Gastrocnemius medialis (tissue), 4 donors: ENCODE results near the gene SLC37A1.

Experiments used
- POLR2A ChIP-seq, 2 donors: fragments of 450-650 bp; IDR thresholded peaks; one replicate each; pipeline ENCODE4 v1.6.1; 2017; ENCODE audit warnings: antibody characterized with exemption in 2 of 2, mild to moderate bottlenecking in 2 of 2, moderate library complexity in 2 of 2
- TF ChIP-seq, protein P1 (sequence below), 5 experiments: fragments of 450-650 bp in 3 of 5; fragments of 200-600 bp in 2 of 5; sonication (generic) in 2 of 5; IDR thresholded peaks in 4 of 5; conservative IDR thresholded peaks in 1 of 5; 1 replicate in 4 of 5; 2 replicates in 1 of 5; pipeline ENCODE4 v1.5.1; 2016 to 2019; ENCODE audit warnings: antibody characterized with exemption in 5 of 5, mild to moderate bottlenecking in 3 of 5, moderate library complexity in 3 of 5

DNA sequence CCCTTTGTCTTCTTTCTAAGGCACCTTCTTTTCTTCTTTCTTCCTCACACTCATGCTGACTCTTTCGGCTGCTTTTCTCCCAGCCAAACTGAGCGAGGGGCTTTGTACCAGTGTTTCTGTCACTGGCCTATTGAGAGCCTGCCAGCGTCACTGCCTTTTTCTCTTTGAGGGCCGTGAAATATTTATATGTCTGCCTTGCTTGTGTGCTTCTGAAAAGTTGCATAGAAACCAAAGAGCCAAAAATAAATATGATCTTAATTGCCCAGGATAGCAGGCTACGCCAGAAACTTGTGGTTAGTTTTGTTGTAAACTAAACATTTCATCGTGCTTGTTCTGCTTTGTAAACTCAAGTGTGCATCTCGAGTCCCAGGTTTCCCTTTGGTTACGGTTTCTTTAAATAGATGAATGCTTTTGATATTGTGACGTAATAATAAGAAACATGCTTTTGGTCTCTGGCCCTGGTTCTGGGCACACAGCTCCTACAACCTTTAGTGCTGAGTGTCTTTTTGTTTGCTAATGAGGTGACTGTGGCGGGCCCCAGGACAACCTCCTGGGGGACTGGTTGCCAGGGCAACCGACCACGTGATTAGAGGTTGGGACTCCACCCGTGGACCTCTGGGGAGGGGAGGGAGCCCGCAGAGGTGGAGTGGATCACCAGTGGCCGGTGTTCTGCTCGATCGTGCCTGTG lies 10.8 kb downstream of the SLC37A1 start:
- TF ChIP-seq, protein P1, sequence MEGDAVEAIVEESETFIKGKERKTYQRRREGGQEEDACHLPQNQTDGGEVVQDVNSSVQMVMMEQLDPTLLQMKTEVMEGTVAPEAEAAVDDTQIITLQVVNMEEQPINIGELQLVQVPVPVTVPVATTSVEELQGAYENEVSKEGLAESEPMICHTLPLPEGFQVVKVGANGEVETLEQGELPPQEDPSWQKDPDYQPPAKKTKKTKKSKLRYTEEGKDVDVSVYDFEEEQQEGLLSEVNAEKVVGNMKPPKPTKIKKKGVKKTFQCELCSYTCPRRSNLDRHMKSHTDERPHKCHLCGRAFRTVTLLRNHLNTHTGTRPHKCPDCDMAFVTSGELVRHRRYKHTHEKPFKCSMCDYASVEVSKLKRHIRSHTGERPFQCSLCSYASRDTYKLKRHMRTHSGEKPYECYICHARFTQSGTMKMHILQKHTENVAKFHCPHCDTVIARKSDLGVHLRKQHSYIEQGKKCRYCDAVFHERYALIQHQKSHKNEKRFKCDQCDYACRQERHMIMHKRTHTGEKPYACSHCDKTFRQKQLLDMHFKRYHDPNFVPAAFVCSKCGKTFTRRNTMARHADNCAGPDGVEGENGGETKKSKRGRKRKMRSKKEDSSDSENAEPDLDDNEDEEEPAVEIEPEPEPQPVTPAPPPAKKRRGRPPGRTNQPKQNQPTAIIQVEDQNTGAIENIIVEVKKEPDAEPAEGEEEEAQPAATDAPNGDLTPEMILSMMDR (IDR thresholded peaks at IDR 0.05 in 4 of 5, conservative IDR thresholded peaks at IDR 0.05 in 1 of 5): no peak
- TF ChIP-seq POLR2A (IDR thresholded peaks at IDR 0.05): peak in 1 of 2 donors; percentile 7
